GM19035 (cell line): ENCODE measurements around the gene C2CD4D.
"Not testable (repeated sequence)": the region's sequence is repeated elsewhere in the genome, so short reads cannot be mapped to it uniquely, and the experiment has no call there.

Experiments used
- ATAC-seq: cut with Tn5 transposase; IDR thresholded peaks from one replicate; pipeline ENCODE4 v1.9.1; 2021; ENCODE audit not compliant: unreplicated experiment

Gene C2CD4D

DNA sequence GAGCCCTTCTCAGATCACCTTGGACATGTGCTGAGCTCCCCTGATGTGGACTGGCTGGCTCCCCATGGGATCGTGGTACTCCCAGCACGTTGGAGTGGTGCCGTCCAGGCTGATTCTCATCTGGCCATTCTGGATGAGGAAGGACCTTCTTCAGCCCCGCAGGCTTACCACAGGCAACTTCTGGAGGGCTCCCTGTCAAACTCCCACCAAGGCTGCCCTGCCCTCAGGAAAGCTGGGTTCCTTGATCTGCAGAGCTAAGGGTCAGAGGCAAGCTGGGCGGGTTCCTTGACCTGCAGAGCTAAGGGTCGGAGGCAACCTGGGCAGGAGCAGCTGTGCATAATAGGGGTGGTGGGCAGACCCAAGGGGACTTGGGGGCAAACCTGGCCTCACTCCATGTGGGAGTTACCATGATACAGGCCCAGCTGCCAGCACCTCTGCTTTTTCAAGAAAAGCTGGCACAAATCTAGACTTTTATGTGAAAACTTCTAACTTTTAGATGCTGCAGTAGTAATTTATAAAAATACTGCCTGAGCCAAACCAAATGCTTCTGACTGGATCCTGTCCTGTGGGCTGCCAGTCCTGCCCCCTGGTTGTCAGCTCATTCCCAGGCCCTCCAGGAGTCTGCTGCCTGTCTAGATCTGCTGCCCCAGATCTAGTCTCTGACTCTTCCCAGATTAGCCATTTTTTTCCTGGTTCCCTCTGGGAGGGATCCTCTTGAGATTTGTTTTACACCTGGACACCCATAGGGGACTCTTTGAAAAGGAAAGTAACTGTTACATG, 19.5 kb upstream of the C2CD4D start:
- no peak for ATAC-seq

- ATAC-seq = no peak
These were observed 18.6 kb upstream of the C2CD4D start for GRCh38 chr1:151858030-151858746.

GRCh38 chr1:151855933-151856332, 16.3 kb upstream of the C2CD4D start:
- no peak for ATAC-seq

GRCh38 chr1:151855516-151855915, 15.9 kb upstream of the C2CD4D start:
- not testable (repeated sequence) for ATAC-seq

DNA sequence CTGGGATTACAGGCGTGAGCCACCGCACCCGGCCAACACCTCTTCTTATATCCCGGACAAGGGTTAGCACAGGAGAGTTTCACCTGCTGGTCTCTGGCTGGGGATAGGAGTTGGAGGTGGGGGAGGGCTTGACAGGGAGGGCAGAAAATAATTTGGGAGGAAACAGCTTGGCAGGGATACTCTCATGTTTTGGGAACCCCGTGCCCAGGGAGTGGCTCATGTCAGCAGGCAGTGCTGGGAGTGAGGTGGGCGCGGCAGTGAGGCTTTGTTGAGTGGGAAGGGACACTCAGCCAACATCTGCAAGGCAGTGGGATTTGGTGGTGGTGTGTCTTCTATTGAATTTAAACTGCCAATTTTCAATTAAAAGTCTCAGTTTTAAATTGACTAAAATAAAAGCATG, 15.0 kb upstream of the C2CD4D start:
- no peak for ATAC-seq

DNA sequence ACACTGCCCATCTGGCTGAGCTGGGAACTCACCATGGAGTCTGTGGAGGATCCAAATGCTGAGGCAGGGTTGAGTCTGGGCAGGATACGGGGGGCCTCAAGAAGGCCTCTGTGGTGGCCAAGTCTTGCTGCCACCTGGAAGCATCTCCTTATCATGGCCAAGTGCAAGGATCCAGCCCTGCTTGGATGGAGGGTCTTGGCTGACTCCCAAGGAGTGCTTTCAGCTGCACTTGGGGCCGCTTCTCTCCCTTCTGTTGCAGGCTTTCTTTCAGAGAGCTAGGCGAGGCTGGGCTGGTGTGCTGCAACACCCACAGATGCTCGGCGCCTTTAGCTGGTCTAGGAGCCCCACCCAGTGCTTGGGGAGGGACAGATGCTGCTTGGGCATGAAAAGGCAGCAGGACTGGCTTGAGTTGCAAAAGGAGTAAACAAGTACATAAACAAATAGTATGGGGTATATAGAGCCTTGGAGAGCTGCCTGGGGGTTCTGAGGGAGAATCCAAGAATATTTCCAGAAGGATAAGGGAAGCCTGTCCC, 13.9 kb upstream of the C2CD4D start, which contains the start of gene THEM5:
THEM5 (minus strand) TSS at position 302 of the 533 bp plus-strand sequence; CDS start at position 155, 147 bp downstream.
- no peak for ATAC-seq

GRCh38 chr1:151852733-151853132, 13.1 kb upstream of the C2CD4D start:
- no peak for ATAC-seq

GRCh38 chr1:151851886-151852285, 12.3 kb upstream of the C2CD4D start:
- no peak for ATAC-seq

DNA sequence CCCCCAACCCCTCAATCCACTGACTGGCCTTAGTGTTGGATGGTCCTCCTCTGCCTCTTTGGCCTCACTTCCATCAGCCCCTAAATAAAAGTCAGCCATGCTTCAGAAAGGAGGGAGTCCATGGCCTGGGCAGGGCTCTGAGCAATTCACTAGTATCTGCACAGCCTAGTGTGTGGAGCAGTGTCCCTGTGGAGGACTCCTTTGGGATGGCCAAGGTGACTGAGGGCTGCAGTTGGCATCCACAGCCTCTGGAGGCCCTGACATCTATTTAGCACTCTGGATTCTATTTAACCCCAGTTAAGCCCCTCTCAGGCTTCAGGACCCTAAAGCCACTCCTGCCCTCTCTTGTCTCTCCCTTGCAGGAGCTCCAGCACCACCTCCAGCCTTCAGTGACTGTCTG, 10.3 kb upstream of the C2CD4D start:
- ATAC-seq = no peak

DNA sequence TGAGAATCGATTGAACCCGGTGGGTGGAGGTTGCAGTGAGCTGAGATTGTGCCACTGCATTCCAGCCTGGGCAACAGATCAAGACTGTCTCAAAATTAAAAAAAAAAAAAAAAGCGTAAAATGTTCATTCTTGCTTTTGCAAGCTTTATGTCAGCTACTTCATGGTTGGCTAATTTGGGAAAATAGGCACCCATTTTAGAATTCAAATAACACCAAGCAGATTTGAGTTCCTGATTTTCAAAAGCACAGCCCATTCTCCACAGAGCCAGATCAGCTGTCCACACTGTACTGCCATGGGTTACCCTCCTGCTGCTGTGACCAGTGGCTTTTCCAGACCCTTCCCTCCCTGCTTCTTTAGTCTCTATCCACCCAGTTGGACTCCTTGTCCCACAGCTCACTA, 9.5 kb upstream of the C2CD4D start:
- no peak for ATAC-seq

DNA sequence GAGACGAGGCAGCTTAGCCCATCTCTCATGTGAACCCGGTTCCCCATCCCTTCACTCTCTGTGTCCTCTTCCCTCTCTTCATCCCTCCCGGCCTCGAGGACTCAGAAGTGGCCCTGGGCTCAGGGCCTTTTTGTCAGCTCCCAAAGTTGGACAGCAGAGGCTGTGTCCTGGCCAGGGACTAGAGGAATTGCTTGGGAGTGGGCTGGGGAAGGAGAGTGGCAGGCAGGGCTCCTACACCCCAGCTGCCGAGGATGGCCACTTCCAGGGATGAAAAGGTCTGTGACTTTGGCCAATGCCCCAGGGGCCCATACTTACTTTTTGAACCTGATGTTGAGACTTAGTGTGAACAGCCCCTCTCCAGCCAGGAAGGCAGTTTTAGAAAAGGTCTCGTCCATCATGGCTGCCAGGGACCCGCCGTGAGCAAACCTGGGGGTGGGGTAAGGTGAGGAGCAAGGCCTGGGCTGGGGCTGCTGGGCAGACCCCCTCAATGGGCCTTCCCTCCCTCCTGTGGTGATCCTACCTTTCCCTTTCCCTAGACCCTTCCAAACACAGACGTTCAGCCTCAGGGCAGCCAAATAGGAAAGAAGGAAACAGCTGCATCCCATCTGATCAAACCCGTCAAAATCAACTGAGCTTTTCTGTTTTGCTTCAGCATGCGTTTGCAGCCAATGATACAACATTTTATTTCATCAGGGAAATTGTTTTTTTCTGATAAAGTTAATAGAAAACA, 8.4 kb upstream of the C2CD4D start:
- ATAC-seq = no peak

DNA sequence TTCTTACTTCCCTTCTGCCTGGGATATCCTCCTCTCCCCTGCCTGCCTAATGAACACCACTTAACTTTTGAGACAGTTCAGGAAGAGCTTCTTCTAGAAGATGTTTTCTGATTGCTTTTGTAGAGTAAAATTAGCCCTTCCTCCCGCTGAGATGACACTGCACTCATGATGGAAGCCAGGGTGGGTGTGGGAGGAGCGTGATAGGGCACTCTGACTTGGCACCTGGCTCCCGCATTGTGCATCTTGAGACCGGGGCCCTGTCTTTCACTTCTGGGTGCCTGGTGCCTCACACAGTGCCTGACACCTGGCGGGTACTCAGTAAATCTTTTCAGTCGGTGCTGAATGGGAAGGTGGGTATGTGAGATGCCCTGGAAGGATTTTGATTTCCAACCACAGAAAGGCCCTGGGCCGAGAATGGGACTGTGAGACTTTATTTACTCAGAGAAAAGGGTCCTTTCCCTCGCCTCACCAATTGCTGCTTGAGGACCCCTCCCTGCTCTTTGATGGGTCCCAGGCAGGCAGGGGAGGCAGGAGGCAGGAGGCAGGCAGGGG, 7.1 kb upstream of the C2CD4D start:
- ATAC-seq = no peak

GRCh38 chr1:151846062-151846568, 6.5 kb upstream of the C2CD4D start:
- ATAC-seq = no peak

DNA sequence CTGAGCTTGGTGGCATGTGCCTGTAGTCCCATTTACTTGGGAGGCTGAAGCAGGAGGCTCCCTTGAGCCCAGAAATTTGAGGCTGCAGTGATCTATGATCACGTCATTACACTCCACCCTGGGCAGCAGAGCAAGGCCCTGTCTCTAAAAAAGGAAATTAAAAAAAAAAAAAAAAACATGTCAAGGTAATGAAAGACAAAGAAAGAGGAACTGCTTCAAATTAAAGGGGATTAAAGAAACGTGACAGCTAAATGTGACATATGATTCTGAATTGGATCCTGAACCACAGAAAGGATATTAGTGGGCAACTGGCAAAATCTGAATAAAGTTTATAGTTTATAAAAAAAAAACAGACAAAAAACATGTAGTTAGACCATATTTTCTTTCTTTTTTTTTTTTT, 3.8 kb upstream of the C2CD4D start:
- no peak for ATAC-seq

DNA sequence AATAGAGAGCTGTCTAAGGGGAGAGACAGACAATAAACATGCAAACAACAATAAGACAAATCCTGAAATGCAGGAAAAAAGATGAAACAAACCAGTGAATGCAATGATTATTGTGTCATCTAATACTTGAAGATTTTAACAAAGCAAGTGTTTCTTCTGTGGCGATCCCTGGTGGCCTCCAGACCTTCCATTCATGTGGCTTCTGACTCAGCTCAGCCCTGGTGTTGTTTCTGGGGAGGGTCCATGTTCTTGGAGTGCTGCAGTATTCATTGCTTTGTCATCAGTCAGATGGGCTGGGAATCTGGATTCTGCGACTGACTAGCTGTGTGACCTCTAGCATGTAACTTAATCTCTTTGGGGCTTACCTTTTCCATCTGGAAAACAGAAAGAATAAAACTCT, 1.5 kb upstream of the C2CD4D start:
- ATAC-seq = no peak

- ATAC-seq = no peak
These were observed 801 bp upstream of the C2CD4D start for GRCh38 chr1:151840421-151840820.

GRCh38 chr1:151839082-151839412, 573 bp downstream of the C2CD4D start:
- ATAC-seq = no peak

DNA sequence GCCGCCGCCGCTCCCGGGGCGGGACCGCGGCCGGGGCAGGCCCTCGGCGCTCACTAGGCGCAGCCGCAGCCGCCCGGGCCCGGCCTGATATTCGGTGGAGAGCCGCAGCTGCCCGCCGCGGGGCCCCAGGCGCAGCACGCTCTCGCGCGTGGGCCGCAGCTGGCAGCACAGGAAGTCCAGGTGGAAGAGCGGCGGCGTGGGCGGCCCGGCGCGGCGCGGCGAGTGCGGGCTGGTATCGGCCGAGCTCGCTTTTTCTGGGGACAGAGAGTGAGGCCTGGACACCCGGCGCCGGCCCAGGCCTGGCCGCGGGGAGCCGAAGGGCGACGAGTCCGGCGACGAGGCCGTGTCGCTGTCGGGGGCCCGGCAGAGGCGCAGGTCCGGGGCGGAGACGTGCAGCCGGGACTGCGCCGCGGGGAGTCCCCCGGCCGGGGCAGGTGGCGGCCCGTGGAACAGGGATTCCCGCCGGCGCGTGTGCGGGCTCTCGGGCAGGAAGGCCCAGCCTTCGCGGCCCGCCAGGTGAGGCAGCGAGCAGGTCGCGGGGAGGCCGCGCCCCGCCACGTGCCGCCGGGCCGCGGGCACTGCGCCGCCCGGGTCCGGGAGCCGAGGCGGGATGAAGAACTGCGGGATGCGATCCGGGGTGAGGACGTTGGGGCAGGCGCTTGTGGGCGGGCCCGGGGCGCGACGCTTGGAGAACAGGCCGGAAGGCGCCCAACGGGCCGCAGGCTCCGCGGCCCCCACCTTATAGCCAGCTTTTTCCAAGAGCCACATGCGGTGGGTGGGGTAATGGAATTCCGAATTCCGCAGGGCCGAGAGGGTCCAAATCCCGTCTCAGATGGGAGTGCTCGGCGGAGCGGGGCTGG, 1.2 kb downstream of the C2CD4D start:
- no peak for ATAC-seq

DNA sequence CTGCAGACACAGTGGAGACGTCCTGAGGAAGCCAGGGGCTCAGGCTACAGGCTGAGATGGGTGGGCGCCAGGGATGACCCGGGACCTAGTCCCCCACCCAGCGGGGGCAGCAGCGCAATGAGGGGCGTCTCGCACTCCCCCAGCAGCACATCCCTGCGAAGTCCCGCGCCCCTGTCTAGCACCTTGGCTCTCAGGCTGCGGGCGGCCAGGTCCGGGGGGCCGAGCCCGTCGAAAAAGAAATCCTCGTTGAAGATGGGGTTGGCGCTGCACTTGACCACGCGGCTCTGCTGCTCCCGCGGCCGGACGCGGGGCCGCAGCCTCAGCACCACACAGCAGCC, 1.8 kb downstream of the C2CD4D start:
- ATAC-seq = no peak

- ATAC-seq = no peak
These were observed 2.4 kb downstream of the C2CD4D start for GRCh38 chr1:151837197-151837596.
